Osteocyte (in vitro differentiated cells): ENCODE results near the gene IGF2R. TPM values are rescaled to one million over a fixed set of nuclear protein-coding genes. Genes with fewer than 3 reads are reported as not detected.
"Not testable (repeated sequence)": the region's sequence is repeated elsewhere in the genome, so short reads cannot be mapped to it uniquely, and the experiment has no call there.

Experiments
- DNase-seq: peaks from one replicate; pipeline ENCODE4 v3.0.0; 2021; ENCODE audit warnings: mixed read lengths; ENCODE audit not compliant: unreplicated experiment; ENCODE audit errors: extremely low spot score
- H3K27ac Mint-ChIP-seq: one replicate; pipeline ENCODE4 v1.8.0; 2021; ENCODE audit warnings: mild to moderate bottlenecking, mixed read lengths; ENCODE audit not compliant: unreplicated experiment
- H3K27me3 Mint-ChIP-seq: one replicate; pipeline ENCODE4 v1.8.0; 2021; ENCODE audit warnings: mixed read lengths; ENCODE audit not compliant: unreplicated experiment
- H3K36me3 Mint-ChIP-seq: one replicate; pipeline ENCODE4 v1.8.0; 2021; ENCODE audit warnings: mixed read lengths; ENCODE audit not compliant: unreplicated experiment
- H3K4me1 Mint-ChIP-seq: one replicate; pipeline ENCODE4 v1.8.0; 2021; ENCODE audit warnings: mixed read lengths; ENCODE audit not compliant: unreplicated experiment
- H3K4me3 Mint-ChIP-seq: one replicate; pipeline ENCODE4 v1.8.0; 2021; ENCODE audit warnings: mild to moderate bottlenecking, moderate library complexity, mixed read lengths; ENCODE audit not compliant: unreplicated experiment
- H3K9me3 Mint-ChIP-seq: one replicate; pipeline ENCODE4 v1.8.0; 2021; ENCODE audit warnings: mixed read lengths; ENCODE audit not compliant: unreplicated experiment
- CTCF ChIP-seq: fragments of 200-600 bp; sonication (generic); IDR thresholded peaks from 2 replicates; pipeline ENCODE4 v1.5.0; 2021; ENCODE audit warnings: antibody characterized with exemption, mild to moderate bottlenecking, moderate library complexity
- total RNA-seq: library from RNA; stranded (reverse); gene quantifications from 2 replicates; pipeline ENCODE4 v1.2.1, GENCODE V29; 2021

The IGF2R gene
- total RNA-seq, 1 donor from 2014 or later = 196 TPM

GRCh38 chr6:160088069-160088783, 119.3 kb downstream of the IGF2R start:
- Mint-ChIP-seq H3K36me3 (peaks cover 57% of the 10 kb centered on the region), H3K27me3 (no peaks in the 10 kb centered on the region), H3K9me3 (no peaks in the 10 kb centered on the region), H3K4me3 (no peak overlapping the region), H3K4me1 (no peaks in the 10 kb centered on the region), H3K27ac (no peak overlapping the region)
- TF ChIP-seq CTCF = peak; percentile 81
- peak; percentile 84 for DNase-seq

- Mint-ChIP-seq H3K9me3 (no peaks in the 10 kb centered on the region), H3K27ac (no peak overlapping the region), H3K27me3 (no peaks in the 10 kb centered on the region), H3K4me1 (no peaks in the 10 kb centered on the region), H3K36me3 (peaks cover 60% of the 10 kb centered on the region), H3K4me3 (no peak overlapping the region)
- no peak for TF ChIP-seq CTCF
- DNase-seq = no peak
Observed at GRCh38 chr6:160088784-160089533, 120.1 kb downstream of the IGF2R start.

GRCh38 chr6:160089534-160089897, 120.6 kb downstream of the IGF2R start:
- peaks cover 60% of the 10 kb centered on the region for H3K36me3 Mint-ChIP-seq
- DNase-seq = peak; percentile 66
- no peak overlapping the region for H3K27ac Mint-ChIP-seq
- no peaks in the 10 kb centered on the region for H3K27me3 Mint-ChIP-seq
- no peak overlapping the region for H3K4me3 Mint-ChIP-seq
- no peaks in the 10 kb centered on the region for H3K4me1 Mint-ChIP-seq
- no peak for TF ChIP-seq CTCF
- H3K9me3 Mint-ChIP-seq = no peaks in the 10 kb centered on the region

- not testable (repeated sequence) for DNase-seq, H3K27me3 Mint-ChIP-seq, H3K4me3 Mint-ChIP-seq, H3K9me3 Mint-ChIP-seq, H3K27ac Mint-ChIP-seq, H3K4me1 Mint-ChIP-seq
- H3K36me3 Mint-ChIP-seq = peaks cover 53% of the 10 kb centered on the region
Observed at GRCh38 chr6:160090442-160091239, 121.8 kb downstream of the IGF2R start.

- H3K36me3 Mint-ChIP-seq = peaks cover 54% of the 10 kb centered on the region
- H3K9me3 Mint-ChIP-seq, H3K27ac Mint-ChIP-seq, H3K27me3 Mint-ChIP-seq, DNase-seq, H3K4me3 Mint-ChIP-seq, H3K4me1 Mint-ChIP-seq: not testable (repeated sequence)
Observed at GRCh38 chr6:160092176-160092575, 123.3 kb downstream of the IGF2R start.
